Neuronal stem cell (in vitro differentiated cells): ENCODE data around the gene LCE1E.

Experiments
- DNase-seq: peaks from one replicate; pipeline ENCODE4 v3.0.0-alpha.2; 2013; ENCODE audit warnings: low spot score
- H2AFZ ChIP-seq: one replicate; pipeline ENCODE4 v1.6.1; 2013; ENCODE audit warnings: mild to moderate bottlenecking, low read length, inconsistent platforms
- H2AK5ac ChIP-seq: 2 replicates; pipeline ENCODE4 v1.6.1; 2013; ENCODE audit warnings: low read depth, mild to moderate bottlenecking, inconsistent platforms, low read length, moderate library complexity, mixed read lengths
- H2BK120ac ChIP-seq: 2 replicates; pipeline ENCODE4 v1.6.1; 2013; ENCODE audit warnings: low read depth, mild to moderate bottlenecking, inconsistent platforms, low read length, moderate library complexity, mixed read lengths
- H2BK12ac ChIP-seq: one replicate; pipeline ENCODE4 v1.6.1; 2013; ENCODE audit warnings: low read length, inconsistent platforms
- H2BK15ac ChIP-seq: 2 replicates; pipeline ENCODE4 v1.6.1; 2013; ENCODE audit warnings: mild to moderate bottlenecking, low read length, inconsistent platforms, mixed read lengths
- H2BK5ac ChIP-seq: one replicate; pipeline ENCODE4 v1.6.1; 2013; ENCODE audit warnings: inconsistent platforms, mild to moderate bottlenecking, low read length, moderate library complexity
- H3K14ac ChIP-seq: one replicate; pipeline ENCODE4 v1.6.1; 2013; ENCODE audit warnings: low read length, inconsistent platforms
- H3K18ac ChIP-seq: 2 replicates; pipeline ENCODE4 v1.6.1; 2013; ENCODE audit warnings: low read length, inconsistent platforms
- H3K23ac ChIP-seq: 2 replicates; pipeline ENCODE4 v1.6.1; 2013; ENCODE audit warnings: low read depth, mild to moderate bottlenecking, mixed read lengths, low read length, inconsistent platforms; ENCODE audit not compliant: poor library complexity
- H3K27ac ChIP-seq: replicated peaks from 3 replicates; pipeline ENCODE4 v1.5.1; 2013; ENCODE audit warnings: low read length, inconsistent platforms
- H3K27me3 ChIP-seq, 3 experiments: 2 replicates each; pipeline ENCODE4 v1.6.1; 2013; ENCODE audit warnings: low read length in 3 of 3, mild to moderate bottlenecking in 2 of 3, inconsistent platforms in 1 of 3, low read depth in 1 of 3, mixed read lengths in 1 of 3, moderate library complexity in 1 of 3; ENCODE audit not compliant: control insufficient read depth in 3 of 3, insufficient read depth in 3 of 3
- H3K36me3 ChIP-seq, 2 donors: replicated peaks in 1 of 2; 2 replicates each; pipeline ENCODE4 v1.6.1; 2013; ENCODE audit warnings: low read length in 2 of 2; ENCODE audit not compliant: control insufficient read depth in 2 of 2, insufficient read depth in 2 of 2
- H3K4ac ChIP-seq: 2 replicates; pipeline ENCODE4 v1.6.1; 2013; ENCODE audit warnings: inconsistent platforms, mild to moderate bottlenecking, low read length, moderate library complexity
- H3K4me1 ChIP-seq, 2 donors: 1 replicate in 1 of 2; 2 replicates in 1 of 2; pipeline ENCODE4 v1.6.1; 2013; ENCODE audit warnings: low read length in 2 of 2, low read depth in 1 of 2; ENCODE audit not compliant: control insufficient read depth in 2 of 2, insufficient read depth in 1 of 2
- H3K4me2 ChIP-seq: one replicate; pipeline ENCODE4 v1.6.1; 2013; ENCODE audit warnings: mild to moderate bottlenecking, low read length, inconsistent platforms; ENCODE audit not compliant: insufficient read depth, poor library complexity, severe bottlenecking
- H3K4me3 ChIP-seq, 2 donors: 2 replicates each; pipeline ENCODE4 v1.5.1; 2013; ENCODE audit warnings: low read length in 2 of 2, mild to moderate bottlenecking in 2 of 2, inconsistent platforms in 1 of 2, moderate library complexity in 1 of 2
- H3K79me1 ChIP-seq: one replicate; pipeline ENCODE4 v1.6.1; 2013; ENCODE audit warnings: low read depth, mild to moderate bottlenecking, inconsistent platforms, low read length, moderate library complexity
- H3K9ac ChIP-seq: one replicate; pipeline ENCODE4 v1.6.1; 2013; ENCODE audit warnings: mild to moderate bottlenecking, low read depth, low read length, inconsistent platforms; ENCODE audit not compliant: poor library complexity
- H3K9me3 ChIP-seq, 2 donors: replicated peaks in 1 of 2; 2 replicates each; pipeline versions ENCODE3 to v1.6.1; 2013; ENCODE audit warnings: low read length in 2 of 2, mild to moderate bottlenecking in 2 of 2, inconsistent platforms in 1 of 2, low read depth in 1 of 2, mixed read lengths in 1 of 2, moderate library complexity in 1 of 2; ENCODE audit not compliant: control insufficient read depth in 2 of 2, insufficient read depth in 1 of 2
- H4K8ac ChIP-seq: one replicate; pipeline ENCODE4 v1.6.1; 2013; ENCODE audit warnings: low read depth, mild to moderate bottlenecking, inconsistent platforms, low read length, moderate library complexity
- H4K91ac ChIP-seq: one replicate; pipeline ENCODE4 v1.6.1; 2013; ENCODE audit warnings: low read length, low read depth, mild to moderate bottlenecking, inconsistent platforms; ENCODE audit not compliant: poor library complexity
- WGBS, 2 donors: extraction: QIAGEN DNeasy Blood & Tissue Kit; methylation state at CpG; one replicate each; pipeline ENCODE4 v1.1.7; 2013; ENCODE audit warnings: missing lambda C conversion rate in 2 of 2, mixed read lengths in 1 of 2; ENCODE audit not compliant: insufficient read length in 2 of 2, insufficient replicate concordance in 1 of 2; ENCODE audit errors: extremely low coverage in 2 of 2; 5-methylcytosine and 5-hydroxymethylcytosine counted together

LCE1E gene

GRCh38 chr1:152768847-152769533 is 17.1 kb upstream of the LCE1E start:
- Histone ChIP-seq H3K4me2 (no peak overlapping the region), H3K23ac (no peak overlapping the region), H3K18ac (no peak overlapping the region), H2BK120ac (no peak overlapping the region), H3K4ac (no peak overlapping the region), H2BK5ac (no peak overlapping the region), H3K9me3 (peaks cover 0 to 22% of the 10 kb centered on the region in 2 donors), H3K9ac (no peak overlapping the region), H3K27ac (no peak overlapping the region), H3K4me1 (no peaks in the 10 kb centered on the region), H4K8ac (no peak overlapping the region), H2AFZ (no peak overlapping the region), H3K36me3 (no peaks in the 10 kb centered on the region), H3K14ac (no peak overlapping the region), H2BK12ac (no peak overlapping the region), H2AK5ac (no peak overlapping the region), H3K4me3 (no peak overlapping the region), H3K27me3 (no peaks in the 10 kb centered on the region), H4K91ac (no peak overlapping the region), H2BK15ac (no peak overlapping the region), H3K79me1 (no peaks in the 10 kb centered on the region)
- WGBS, 2 donors = no CpG with 5 or more reads among the region's 8 CpGs
- DNase-seq = no peak

- H2AFZ ChIP-seq = no peak overlapping the region
- no peak overlapping the region for H2AK5ac ChIP-seq
- H2BK5ac ChIP-seq = no peak overlapping the region
- no peaks in the 10 kb centered on the region for H3K36me3 ChIP-seq
- no peaks in the 10 kb centered on the region for H3K27me3 ChIP-seq
- DNase-seq = no peak
- H3K14ac ChIP-seq = no peak overlapping the region
- no peak overlapping the region for H4K91ac ChIP-seq
- no peaks in the 10 kb centered on the region for H3K79me1 ChIP-seq
- no peak overlapping the region for H2BK120ac ChIP-seq
- H2BK15ac ChIP-seq = no peak overlapping the region
- H3K18ac ChIP-seq = no peak overlapping the region
- no peaks in the 10 kb centered on the region for H3K4me1 ChIP-seq
- no peak overlapping the region for H3K4me2 ChIP-seq
- no peak overlapping the region for H3K23ac ChIP-seq
- H3K27ac ChIP-seq = no peak overlapping the region
- H4K8ac ChIP-seq = no peak overlapping the region
- H3K9me3 ChIP-seq = peaks cover 0 to 24% of the 10 kb centered on the region in 2 donors
- no CpG with 5 or more reads among the region's 1 CpG for WGBS, 2 donors
- H3K4ac ChIP-seq = no peak overlapping the region
- H3K4me3 ChIP-seq = no peak overlapping the region
- H3K9ac ChIP-seq = no peak overlapping the region
- no peak overlapping the region for H2BK12ac ChIP-seq
Observed at GRCh38 chr1:152770411-152770810, 15.6 kb upstream of the LCE1E start.

GRCh38 chr1:152774875-152775274 is 11.2 kb upstream of the LCE1E start, which contains the start of gene LCE1F:
Gene LCE1F, plus strand, starts transcription at chr1:152775140. Its CDS starts 1,232 bp downstream, at chr1:152776372.
- Histone ChIP-seq H3K27me3 (no peaks in the 10 kb centered on the region), H4K8ac (no peak within 1 kb of the TSS), H3K4me3 (no peak within 1 kb of the TSS), H4K91ac (no peak within 1 kb of the TSS), H2BK15ac (no peak within 1 kb of the TSS), H3K4ac (no peak within 1 kb of the TSS), H3K18ac (no peak within 1 kb of the TSS), H3K23ac (no peak within 1 kb of the TSS), H3K36me3 (no peaks in the 10 kb centered on the region), H2AK5ac (no peak within 1 kb of the TSS), H3K4me2 (no peak within 1 kb of the TSS), H2BK5ac (no peak within 1 kb of the TSS), H3K9ac (no peak within 1 kb of the TSS), H3K9me3 (peaks cover 0 to 17% of the 10 kb centered on the region in 2 donors), H2BK120ac (no peak within 1 kb of the TSS), H3K27ac (no peak within 1 kb of the TSS), H2AFZ (no peak within 1 kb of the TSS), H3K14ac (no peak within 1 kb of the TSS), H3K79me1 (no peaks in the 10 kb centered on the region), H2BK12ac (no peak within 1 kb of the TSS), H3K4me1 (no peaks in the 10 kb centered on the region)
- no peak for DNase-seq
- no CpG with 5 or more reads among the region's 6 CpGs for WGBS, 2 donors

- H3K18ac ChIP-seq = no peak overlapping the region
- no peak overlapping the region for H2BK120ac ChIP-seq
- H2AFZ ChIP-seq = no peak overlapping the region
- H3K4me3 ChIP-seq = no peak overlapping the region
- H4K91ac ChIP-seq = no peak overlapping the region
- no peak overlapping the region for H3K14ac ChIP-seq
- no peaks in the 10 kb centered on the region for H3K79me1 ChIP-seq
- H3K9ac ChIP-seq = no peak overlapping the region
- H3K4me1 ChIP-seq = no peaks in the 10 kb centered on the region
- no peak overlapping the region for H3K4me2 ChIP-seq
- H2BK15ac ChIP-seq = no peak overlapping the region
- H3K27ac ChIP-seq = no peak overlapping the region
- H3K9me3 ChIP-seq = peaks cover 0 to 17% of the 10 kb centered on the region in 2 donors
- H3K23ac ChIP-seq = no peak overlapping the region
- no peak overlapping the region for H2BK5ac ChIP-seq
- no peak for DNase-seq
- no CpG with 5 or more reads among the region's 11 CpGs for WGBS, 2 donors
- H2BK12ac ChIP-seq = no peak overlapping the region
- no peak overlapping the region for H2AK5ac ChIP-seq
- no peaks in the 10 kb centered on the region for H3K36me3 ChIP-seq
- no peak overlapping the region for H4K8ac ChIP-seq
- H3K27me3 ChIP-seq = no peaks in the 10 kb centered on the region
- no peak overlapping the region for H3K4ac ChIP-seq
Observed at GRCh38 chr1:152776361-152776760, 9.7 kb upstream of the LCE1E start.
